CD4-positive, alpha-beta T cell (primary cell): ENCODE data around the gene MRPS7. TPM values are rescaled to one million over a fixed set of nuclear protein-coding genes. Genes with fewer than 3 reads are reported as not detected.

ENCODE experiments used
- ATAC-seq: fragments of 200-7000 bp; cut with Tn5 transposase; one replicate; pipeline ENCODE4 v1.10.0; 2022; ENCODE audit warnings: mild to moderate bottlenecking; ENCODE audit not compliant: poor library complexity
- CTCF ChIA-PET: fragments of 350-600 bp; sonication (Branson Sonifier 250); formaldehyde crosslinking; loops from one replicate; lab custom pipeline; 2021; ENCODE audit warnings: antibody characterized with exemption, inconsistent platforms; lab: Charles Lee
- POLR2A ChIA-PET: fragments of 350-600 bp; sonication (Branson Sonifier 250); formaldehyde crosslinking; loops from one replicate; lab custom pipeline; 2021; ENCODE audit warnings: antibody characterized with exemption, inconsistent platforms; lab: Charles Lee
- DNase-seq, 14 experiments: peaks; one replicate each; pipeline ENCODE4 v3.0.0-alpha.2; 2013 to 2020; ENCODE audit warnings: mixed read lengths in 2 of 14
- H3K27ac ChIP-seq, 2 donors: one replicate each; pipeline versions ENCODE4 v1.5.1 to v1.7.0; 2013; ENCODE audit warnings: low read length in 2 of 2, low read depth in 1 of 2, mild to moderate bottlenecking in 1 of 2
- H3K27me3 ChIP-seq, 2 experiments: 1 replicate in 1 of 2; 2 replicates in 1 of 2; pipeline versions ENCODE4 v1.6.1 to v1.7.0; 2013; ENCODE audit warnings: low read length in 2 of 2, control low read depth in 1 of 2, mild to moderate bottlenecking in 1 of 2, moderate library complexity in 1 of 2; ENCODE audit not compliant: insufficient read depth in 2 of 2, control insufficient read depth in 1 of 2
- H3K36me3 ChIP-seq: one replicate; pipeline ENCODE4 v1.6.1; 2013; ENCODE audit warnings: low read length, control low read depth; ENCODE audit not compliant: insufficient read depth
- H3K4me1 ChIP-seq: one replicate; pipeline ENCODE4 v1.6.1; 2013; ENCODE audit warnings: low read length, control low read depth; ENCODE audit not compliant: insufficient read depth
- H3K4me3 ChIP-seq: one replicate; pipeline ENCODE4 v1.5.1; 2013; ENCODE audit warnings: mild to moderate bottlenecking, low read length, moderate library complexity
- H3K9me3 ChIP-seq, 2 experiments: 1 replicate in 1 of 2; 2 replicates in 1 of 2; pipeline versions ENCODE4 v1.6.1 to v1.7.0; 2013; ENCODE audit warnings: low read length in 2 of 2, mild to moderate bottlenecking in 2 of 2, control low read depth in 1 of 2, moderate library complexity in 1 of 2; ENCODE audit not compliant: control insufficient read depth in 1 of 2, insufficient read depth in 1 of 2
- H3K27ac Mint-ChIP-seq: one replicate; pipeline ENCODE4 v1.8.0; 2020; ENCODE audit warnings: mixed read lengths
- H3K27me3 Mint-ChIP-seq: one replicate; pipeline ENCODE4 v1.8.0; 2021; ENCODE audit warnings: mixed read lengths
- H3K36me3 Mint-ChIP-seq: one replicate; pipeline ENCODE4 v1.8.0; 2021; ENCODE audit warnings: low read depth, mixed read lengths
- H3K4me1 Mint-ChIP-seq: one replicate; pipeline ENCODE4 v1.8.0; 2021; ENCODE audit warnings: low read depth, mixed read lengths
- H3K4me3 Mint-ChIP-seq: one replicate; pipeline ENCODE4 v1.8.0; 2020; ENCODE audit warnings: mild to moderate bottlenecking, mixed read lengths
- H3K9me3 Mint-ChIP-seq: one replicate; pipeline ENCODE4 v1.8.0; 2020; ENCODE audit warnings: mixed read lengths
- CTCF ChIP-seq: fragments of 200-600 bp; IDR thresholded peaks from one replicate; pipeline ENCODE4 v1.8.0; 2022; ENCODE audit warnings: antibody characterized with exemption, mild to moderate bottlenecking
- intact Hi-C, 2 experiments: fragments of 100-400 bp; cut with DNase I in 1 of 2; cut with micrococcal nuclease in 1 of 2; formaldehyde crosslinking; loops; one replicate each; pipeline versions ENCODE4 v1.15.1 to v1.9.0; 2023 to 2025; cut with DNase I, micrococcal nuclease
- polyA plus RNA-seq, 2 donors: library from polyadenylated mRNA; unstranded; fragments of 120-200 nt; gene quantifications; one replicate each; pipeline ENCODE4 v1.2.1, GENCODE V29; 2013
- total RNA-seq, 174 experiments: library from RNA in 2 of 174; stranded (reverse) in 2 of 174; gene quantifications; one replicate each; pipeline ENCODE4 v1.2.3 and lab custom pipeline; 2021 to 2026

The MRPS7 gene
- total RNA-seq = 10 to 100 TPM; 33.2 to 35.2 TPM
- polyA plus RNA-seq (2013, experiment 1 of 2) = 36.0 TPM
- 29.7 TPM for polyA plus RNA-seq (2013, experiment 2 of 2)
- 27.3 to 165 (median 45.4) reads per million in 172 experiments for total RNA-seq (lab: John Stamatoyannopoulos, UW)

- H3K4me3 ChIP-seq = peak within 1 kb of the TSS; percentile 90
- Mint-ChIP-seq H3K4me3 (peak within 1 kb of the TSS; percentile 100), H3K27me3 (no peaks in the 10 kb centered on the region), H3K27ac (peak within 1 kb of the TSS; percentile 100), H3K4me1 (peaks cover 58% of the 10 kb centered on the region), H3K36me3 (peaks cover 48% of the 10 kb centered on the region), H3K9me3 (no peaks in the 10 kb centered on the region)
- DNase-seq (peak; percentile 92 to 97 (median 95)), ATAC-seq (peak; percentile 94)
- TF ChIP-seq CTCF = no peak
- intact Hi-C loops = loop anchor here (1.0 to 10.0 kb wide), 8 partner anchors 9 to 493 kb away; partner anchors contain the start of genes FDXR (in 1 of the 2), GRB2 (in 1 of the 2) and SLC25A19 (in 1 of the 2)
- ChIA-PET POLR2A (interaction anchor here (0.7 to 4.3 kb wide), 27 partner anchors 9 to 1093 kb away, joined by 3 to 141 read pairs (median 5); partner anchors contain the start of genes FDXR, GRB2, MIF4GD and MRPL58), CTCF (interaction anchor here (0.6 to 4.1 kb wide), 12 partner anchors 9 to 300 kb away, joined by 3 to 83 read pairs (median 4); partner anchors contain the start of genes MIF4GD, MRPL58 and SLC25A19)
- peaks cover 34% of the 10 kb centered on the region for H3K36me3 ChIP-seq
- no peaks in the 10 kb centered on the region for H3K27me3 ChIP-seq
- peaks cover 35% of the 10 kb centered on the region for H3K4me1 ChIP-seq
- H3K27ac ChIP-seq = peak within 1 kb of the TSS; percentile 94 to 96
- no peaks in the 10 kb centered on the region for H3K9me3 ChIP-seq
Measured at GRCh38 chr17:75261336-75262111, at the start of gene MRPS7, which contains the start of gene GGA3. MRPS7 (plus strand) TSS chr17:75261879; CDS start chr17:75261901, 22 bp downstream. GGA3 (minus strand) TSS chr17:75261606; CDS start chr17:75261587, 19 bp downstream.

- no peak for ATAC-seq
- Histone ChIP-seq H3K4me3 (no peak overlapping the region), H3K27me3 (no peaks in the 10 kb centered on the region), H3K4me1 (no peaks in the 10 kb centered on the region), H3K27ac (no peak overlapping the region), H3K36me3 (peaks cover 77% of the 10 kb centered on the region), H3K9me3 (no peaks in the 10 kb centered on the region)
- no peaks in the 10 kb centered on the region for H3K9me3 Mint-ChIP-seq
- peaks cover 72% of the 10 kb centered on the region for H3K36me3 Mint-ChIP-seq
- H3K4me1 Mint-ChIP-seq = no peaks in the 10 kb centered on the region
- ChIA-PET POLR2A (no interaction called here), CTCF (no interaction called here)
- no peak for TF ChIP-seq CTCF
- H3K27me3 Mint-ChIP-seq = no peaks in the 10 kb centered on the region
- no peak overlapping the region for H3K27ac Mint-ChIP-seq
- no peak overlapping the region for H3K4me3 Mint-ChIP-seq
- DNase-seq = no peak
- intact Hi-C loops = no loop called here
Measured at GRCh38 chr17:75218131-75218530, 43.5 kb upstream of the MRPS7 start.

- Mint-ChIP-seq H3K36me3 (peaks cover 80% of the 10 kb centered on the region), H3K27me3 (no peaks in the 10 kb centered on the region), H3K4me3 (no peak overlapping the region), H3K4me1 (no peaks in the 10 kb centered on the region), H3K27ac (no peak overlapping the region), H3K9me3 (no peaks in the 10 kb centered on the region)
- DNase-seq (no peak), ATAC-seq (no peak)
- Histone ChIP-seq H3K27ac (no peak overlapping the region), H3K4me1 (no peaks in the 10 kb centered on the region), H3K36me3 (peaks cover 70% of the 10 kb centered on the region), H3K27me3 (no peaks in the 10 kb centered on the region), H3K4me3 (no peak overlapping the region), H3K9me3 (no peaks in the 10 kb centered on the region)
- POLR2A ChIA-PET = no interaction called here
- CTCF ChIA-PET = interaction anchor here (1.4 kb wide), 1 partner anchor 18 kb away, joined by 4 read pairs; no protein-coding TSS in a partner anchor
- intact Hi-C loops = no loop called here
- no peak for TF ChIP-seq CTCF
Measured at GRCh38 chr17:75219815-75220214, 41.9 kb upstream of the MRPS7 start.
